GM12872 (cell line): ENCODE results near the gene INVS.
A peak's percentile ranks its signal among the peaks of the same experiment; 100 is the strongest.

Experiments used
- TF ChIP-seq, protein P1 (sequence below): IDR thresholded peaks from 3 replicates; pipeline ENCODE4 v1.5.1; 2011; ENCODE audit warnings: low read depth, mild to moderate bottlenecking, low read length, moderate library complexity; ENCODE audit not compliant: insufficient read depth

Gene INVS

DNA sequence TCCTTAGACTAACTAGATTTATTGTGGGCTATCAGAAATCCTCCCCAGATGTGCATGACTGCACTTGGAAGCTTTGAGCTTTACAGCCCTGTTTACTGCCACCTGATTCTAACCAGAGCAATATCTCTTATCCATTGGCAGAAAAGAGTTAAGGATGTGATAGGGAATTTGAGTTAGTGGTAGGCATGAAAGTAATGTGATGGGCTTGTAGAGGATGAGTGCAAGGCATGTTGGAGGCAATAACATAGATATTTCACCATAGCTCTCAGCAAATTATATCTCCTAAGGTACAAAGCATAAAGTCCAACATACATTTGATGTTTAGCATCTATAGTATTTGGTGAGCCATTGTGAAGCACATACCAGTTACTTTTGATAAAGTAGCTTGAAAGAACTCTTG is 103.8 kb downstream of the INVS start:
- TF ChIP-seq, protein P1, sequence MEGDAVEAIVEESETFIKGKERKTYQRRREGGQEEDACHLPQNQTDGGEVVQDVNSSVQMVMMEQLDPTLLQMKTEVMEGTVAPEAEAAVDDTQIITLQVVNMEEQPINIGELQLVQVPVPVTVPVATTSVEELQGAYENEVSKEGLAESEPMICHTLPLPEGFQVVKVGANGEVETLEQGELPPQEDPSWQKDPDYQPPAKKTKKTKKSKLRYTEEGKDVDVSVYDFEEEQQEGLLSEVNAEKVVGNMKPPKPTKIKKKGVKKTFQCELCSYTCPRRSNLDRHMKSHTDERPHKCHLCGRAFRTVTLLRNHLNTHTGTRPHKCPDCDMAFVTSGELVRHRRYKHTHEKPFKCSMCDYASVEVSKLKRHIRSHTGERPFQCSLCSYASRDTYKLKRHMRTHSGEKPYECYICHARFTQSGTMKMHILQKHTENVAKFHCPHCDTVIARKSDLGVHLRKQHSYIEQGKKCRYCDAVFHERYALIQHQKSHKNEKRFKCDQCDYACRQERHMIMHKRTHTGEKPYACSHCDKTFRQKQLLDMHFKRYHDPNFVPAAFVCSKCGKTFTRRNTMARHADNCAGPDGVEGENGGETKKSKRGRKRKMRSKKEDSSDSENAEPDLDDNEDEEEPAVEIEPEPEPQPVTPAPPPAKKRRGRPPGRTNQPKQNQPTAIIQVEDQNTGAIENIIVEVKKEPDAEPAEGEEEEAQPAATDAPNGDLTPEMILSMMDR: no peak

DNA sequence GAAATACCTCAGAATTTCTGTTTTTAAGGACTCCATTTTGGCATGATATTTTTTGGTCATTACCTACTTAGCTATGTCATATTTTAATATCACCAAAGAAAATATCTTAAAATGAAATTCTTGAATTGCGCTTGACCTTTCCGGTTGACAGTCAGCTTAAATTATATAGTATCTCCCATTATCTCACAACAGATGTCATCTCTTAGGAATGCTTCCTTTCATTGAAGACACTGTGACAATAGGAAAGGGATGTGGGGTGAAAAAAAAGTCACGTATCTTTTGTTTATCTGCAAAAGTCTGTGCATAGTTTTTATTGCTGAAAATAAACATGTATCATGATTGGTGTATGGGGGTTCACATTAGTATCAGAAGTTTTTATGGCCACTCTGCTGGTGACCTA is 105.8 kb downstream of the INVS start:
- TF ChIP-seq, protein P1: no peak

DNA sequence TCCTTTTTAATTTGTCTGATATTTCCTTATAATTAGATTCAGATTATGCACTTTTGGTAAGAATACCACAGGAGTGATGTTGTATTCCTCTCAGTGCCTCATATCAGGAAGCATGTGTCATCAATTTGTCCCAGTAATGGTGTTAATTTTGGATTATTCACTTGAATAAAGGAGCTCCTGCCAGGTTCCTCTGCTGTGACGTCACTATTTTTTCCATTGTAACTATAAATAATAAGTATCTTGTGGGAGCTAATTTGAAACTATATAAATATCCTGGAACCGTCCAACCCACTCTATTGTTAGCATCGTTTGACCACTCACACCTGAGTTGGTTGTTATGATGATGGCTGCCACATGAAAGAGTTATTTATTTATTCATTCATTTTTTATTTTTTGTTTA is 107.9 kb downstream of the INVS start:
- TF ChIP-seq, protein P1: no peak

DNA sequence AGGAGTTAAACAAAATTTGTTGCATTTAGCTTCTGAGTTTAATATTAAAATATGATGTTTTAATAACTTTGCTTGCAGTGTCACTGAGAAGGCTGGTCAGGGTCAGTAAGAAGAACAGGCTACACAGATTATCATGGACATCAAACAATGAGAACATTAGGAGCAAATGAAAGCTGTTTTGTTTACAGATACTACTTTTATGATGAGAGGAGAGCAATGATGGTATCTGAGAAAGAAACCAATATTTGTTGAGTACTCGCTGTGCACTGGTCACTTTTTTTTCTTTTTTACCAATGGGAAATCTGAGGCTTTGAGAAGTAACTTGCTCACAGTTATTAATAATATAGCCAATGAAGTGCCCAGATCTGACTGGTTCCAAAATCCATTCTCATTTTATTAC is 109.6 kb downstream of the INVS start:
- TF ChIP-seq, protein P1: no peak

DNA sequence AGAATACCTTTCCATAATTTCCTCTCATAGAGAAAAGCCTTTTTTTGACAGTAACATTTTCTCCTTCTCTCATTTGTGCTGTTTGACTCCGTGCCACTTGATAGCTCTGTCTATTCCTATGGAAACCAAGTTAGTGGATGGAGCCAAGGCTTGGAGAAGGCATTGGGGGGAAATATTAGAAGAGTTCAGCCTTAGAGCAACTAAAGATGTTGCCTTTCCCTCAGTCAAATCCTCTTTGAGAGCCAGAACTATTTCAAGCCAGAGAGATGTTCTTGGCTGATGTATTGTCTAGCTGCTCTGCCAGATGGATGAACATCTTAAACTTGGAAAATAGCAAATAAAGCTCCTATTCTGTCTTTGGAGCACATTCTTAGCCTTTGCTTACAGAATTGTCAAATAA is 112.4 kb downstream of the INVS start:
- TF ChIP-seq, protein P1: no peak

DNA sequence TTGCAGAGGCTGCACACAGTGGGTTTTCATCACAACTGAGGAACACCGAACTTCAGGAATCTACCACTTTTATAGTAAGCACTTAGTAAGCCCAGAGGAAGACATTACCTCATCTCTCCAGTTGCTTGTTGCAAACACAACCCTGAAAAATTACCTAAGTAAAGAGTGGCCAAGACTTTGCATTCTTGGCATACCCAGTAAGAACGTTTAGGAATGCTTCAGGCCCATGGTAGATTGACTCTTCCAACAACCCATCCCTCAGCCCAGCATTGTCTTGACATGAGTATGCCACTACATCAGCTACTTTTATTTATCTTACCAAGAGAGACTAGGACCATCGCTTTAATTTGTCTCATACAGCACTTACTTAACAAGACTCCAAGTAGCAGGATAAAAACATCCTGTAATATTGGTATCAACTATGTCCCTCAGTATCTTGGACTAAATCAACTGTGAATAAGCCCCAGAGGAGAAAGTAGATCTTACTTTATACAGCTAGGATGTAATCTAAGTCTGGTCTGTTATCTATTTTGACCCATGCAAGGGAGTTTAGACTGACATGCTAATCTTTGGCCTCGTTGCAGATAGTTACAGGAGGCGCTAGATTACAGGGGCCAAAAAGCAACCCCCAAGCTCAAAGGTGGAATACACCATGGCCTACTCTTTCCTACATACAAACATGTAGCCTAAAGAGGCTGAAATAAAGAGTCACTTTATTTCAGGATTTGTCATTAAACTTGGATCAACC is 114.9 kb downstream of the INVS start:
- TF ChIP-seq, protein P1: no peak

DNA sequence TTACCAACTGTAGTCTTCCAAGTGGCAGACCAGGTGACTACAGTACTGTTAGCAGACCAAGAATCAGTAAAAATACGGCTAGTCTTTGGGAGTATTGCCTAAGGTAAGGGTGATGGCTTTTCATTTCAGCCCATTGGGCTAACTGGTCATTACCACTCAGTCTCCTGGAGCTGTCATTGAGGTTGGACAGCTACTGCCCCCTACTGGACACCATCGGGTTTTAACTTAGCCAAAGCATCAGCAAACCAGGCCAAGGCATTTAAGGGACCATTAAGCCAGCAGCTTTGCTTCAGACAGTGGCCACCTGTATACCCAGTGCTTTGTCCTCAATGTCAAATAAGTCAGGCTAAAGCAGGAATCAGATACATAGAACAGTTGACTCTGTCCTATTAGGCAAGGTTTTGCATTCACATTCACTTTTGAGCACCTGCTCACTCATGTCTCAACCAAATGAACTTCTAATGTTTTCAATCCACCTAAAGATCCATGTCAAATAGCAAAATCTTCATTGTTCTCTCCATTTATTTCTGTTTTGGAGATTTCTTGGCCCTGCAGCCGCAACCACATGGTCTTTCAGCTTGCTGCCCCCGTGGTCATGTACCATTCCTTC is 117.2 kb downstream of the INVS start:
- TF ChIP-seq, protein P1: peak; percentile 87
